HEK293 (cell line): ENCODE data around the gene BMF.

Source experiments
- CTCF ChIA-PET: fragments of 350-600 bp; formaldehyde crosslinking; extraction: SDS; loops from one replicate; lab custom pipeline; 2021; ENCODE audit warnings: antibody characterized with exemption; lab: Yijun Ruan, JAX
- POLR2A ChIA-PET: fragments of 300-600 bp; formaldehyde crosslinking; extraction: SDS; loops from one replicate; lab custom pipeline; 2020; ENCODE audit warnings: antibody characterized with exemption, inconsistent platforms; lab: Yijun Ruan, JAX
- H3K27ac ChIP-seq: fragments of 200-500 bp; sonication (Bioruptor generic); 2 replicates; pipeline ENCODE4 v1.5.1; 2014; ENCODE audit warnings: low read depth, low read length, control low read depth, inconsistent platforms; ENCODE audit errors: extremely low read depth
- H3K36me3 ChIP-seq, 2 experiments: fragments of 200-500 bp in 1 of 2; sonication (Bioruptor generic) in 1 of 2; 1 replicate in 1 of 2; 2 replicates in 1 of 2; pipeline ENCODE4 v1.5.1; 2014 to 2017; ENCODE audit warnings: inconsistent platforms in 2 of 2, low read length in 2 of 2; ENCODE audit not compliant: control insufficient read depth in 2 of 2, insufficient read depth in 1 of 2
- H3K4me1 ChIP-seq: fragments of 200-500 bp; sonication (Bioruptor generic); 2 replicates; pipeline ENCODE4 v1.5.1; 2014; ENCODE audit warnings: mild to moderate bottlenecking, low read length, inconsistent platforms; ENCODE audit not compliant: control insufficient read depth, insufficient read depth
- H3K4me3 ChIP-seq: 2 replicates; pipeline ENCODE4 v1.5.1; 2011; ENCODE audit warnings: low read depth, mild to moderate bottlenecking, control low read depth, low read length, moderate library complexity
- H3K9me3 ChIP-seq: fragments of 200-500 bp; sonication (Bioruptor generic); 2 replicates; pipeline ENCODE4 v1.5.1; 2014; ENCODE audit warnings: low read depth, low read length, inconsistent platforms; ENCODE audit not compliant: control insufficient read depth, insufficient read depth
- GFI1B ChIP-seq: fragments of 450-650 bp; formaldehyde crosslinking; IDR thresholded peaks from 2 replicates; pipeline ENCODE4 v1.5.1; 2016; ENCODE audit warnings: missing biosample characterization, missing genetic modification characterization
- IKZF3 ChIP-seq: fragments of 450-650 bp; IDR thresholded peaks from 2 replicates; pipeline ENCODE4 v1.5.0; 2018; ENCODE audit warnings: missing biosample characterization, mild to moderate bottlenecking, missing genetic modification characterization, moderate library complexity
- KLF17 ChIP-seq: fragments of 450-650 bp; formaldehyde crosslinking; IDR thresholded peaks from 2 replicates; pipeline ENCODE4 v1.5.1; 2016; ENCODE audit warnings: missing biosample characterization, missing genetic modification characterization
- SP3 ChIP-seq: fragments of 450-650 bp; formaldehyde crosslinking; IDR thresholded peaks from 2 replicates; pipeline ENCODE4 v1.5.1; 2016; ENCODE audit warnings: missing biosample characterization, missing genetic modification characterization
- ZBTB44 ChIP-seq: fragments of 450-650 bp; IDR thresholded peaks from 2 replicates; pipeline ENCODE4 v1.5.1; 2018; ENCODE audit warnings: missing biosample characterization, mild to moderate bottlenecking, missing genetic modification characterization
- ZBTB48 ChIP-seq: fragments of 450-650 bp; formaldehyde crosslinking; IDR thresholded peaks from 2 replicates; pipeline ENCODE4 v1.5.1; 2016; ENCODE audit warnings: missing biosample characterization, missing genetic modification characterization
- ZBTB6 ChIP-seq: fragments of 450-650 bp; formaldehyde crosslinking; IDR thresholded peaks from 2 replicates; pipeline ENCODE4 v1.5.1; 2017; ENCODE audit warnings: missing biosample characterization, missing genetic modification characterization
- ZFHX2 ChIP-seq: fragments of 450-650 bp; formaldehyde crosslinking; conservative IDR thresholded peaks from 2 replicates; pipeline ENCODE4 v1.5.1; 2016; ENCODE audit warnings: missing biosample characterization, missing genetic modification characterization
- ZFP69B ChIP-seq: fragments of 450-650 bp; formaldehyde crosslinking; IDR thresholded peaks from 2 replicates; pipeline ENCODE4 v1.5.1; 2016; ENCODE audit warnings: missing biosample characterization, missing genetic modification characterization
- ZIC2 ChIP-seq: fragments of 450-650 bp; formaldehyde crosslinking; IDR thresholded peaks from 2 replicates; pipeline ENCODE4 v1.5.1; 2016; ENCODE audit warnings: missing biosample characterization, missing genetic modification characterization
- ZNF10 ChIP-seq: fragments of 450-650 bp; formaldehyde crosslinking; IDR thresholded peaks from 2 replicates; pipeline ENCODE4 v1.5.1; 2017; ENCODE audit warnings: missing biosample characterization, missing genetic modification characterization
- ZNF112 ChIP-seq: fragments of 450-650 bp; formaldehyde crosslinking; IDR thresholded peaks from 2 replicates; pipeline ENCODE4 v1.5.0; 2017; ENCODE audit warnings: missing biosample characterization, missing genetic modification characterization
- ZNF148 ChIP-seq: fragments of 450-650 bp; formaldehyde crosslinking; IDR thresholded peaks from 2 replicates; pipeline ENCODE4 v1.5.0; 2017; ENCODE audit warnings: missing biosample characterization, missing genetic modification characterization, borderline replicate concordance
- ZNF391 ChIP-seq: fragments of 450-650 bp; formaldehyde crosslinking; IDR thresholded peaks from 2 replicates; pipeline ENCODE4 v1.5.1; 2016; ENCODE audit warnings: low read depth, missing biosample characterization, missing genetic modification characterization, borderline replicate concordance
- ZNF423 ChIP-seq: fragments of 450-650 bp; formaldehyde crosslinking; IDR thresholded peaks from 2 replicates; pipeline ENCODE4 v1.5.1; 2016; ENCODE audit warnings: missing biosample characterization, missing genetic modification characterization
- ZNF548 ChIP-seq: fragments of 450-650 bp; formaldehyde crosslinking; IDR thresholded peaks from 2 replicates; pipeline ENCODE4 v1.5.1; 2016; ENCODE audit warnings: missing biosample characterization, missing genetic modification characterization
- ZNF664 ChIP-seq: fragments of 450-650 bp; formaldehyde crosslinking; IDR thresholded peaks from 2 replicates; pipeline ENCODE4 v1.5.1; 2016; ENCODE audit warnings: missing biosample characterization, missing genetic modification characterization
- ZNF768 ChIP-seq: fragments of 450-650 bp; formaldehyde crosslinking; IDR thresholded peaks from 2 replicates; pipeline ENCODE4 v1.5.1; 2018; ENCODE audit warnings: missing biosample characterization, mild to moderate bottlenecking, missing genetic modification characterization
- ZSCAN16 ChIP-seq: fragments of 450-650 bp; formaldehyde crosslinking; IDR thresholded peaks from 2 replicates; pipeline ENCODE4 v1.5.1; 2016; ENCODE audit warnings: missing biosample characterization, missing genetic modification characterization
- ZSCAN4 ChIP-seq: fragments of 450-650 bp; formaldehyde crosslinking; IDR thresholded peaks from 2 replicates; pipeline ENCODE4 v1.5.1; 2017; ENCODE audit warnings: missing biosample characterization, missing genetic modification characterization
- ZXDB ChIP-seq: fragments of 450-650 bp; formaldehyde crosslinking; IDR thresholded peaks from 2 replicates; pipeline ENCODE4 v1.5.1; 2016; ENCODE audit warnings: missing biosample characterization, missing genetic modification characterization

BMF gene

GRCh38 chr15:40097968-40098476 lies 10.7 kb downstream of the BMF start (continued):
- no peak for TF ChIP-seq ZNF148 (tag by site-specific recombination)
- TF ChIP-seq, all 188 proteins: peak for 6

GRCh38 chr15:40097096-40097967 lies 11.3 kb downstream of the BMF start:
- H3K27ac ChIP-seq = peak overlapping the region; percentile 98
- TF ChIP-seq ZNF112 (tag by site-specific recombination) (no peak), ZSCAN4 (tag by site-specific recombination) (no peak), IKZF3 (0 out of 2 replicates have a peak, but pooled peaks have one; percentile 11), SP3 (tag by site-specific recombination) (no peak), ZBTB44 (tag by site-specific recombination) (no peak), ZFHX2 (tag by site-specific recombination) (no peak), ZFP69B (tag by site-specific recombination) (no peak), ZBTB6 (tag by site-specific recombination) (no peak), ZNF768 (tag by site-specific recombination) (no peak), ZBTB48 (no peak), ZXDB (tag by site-specific recombination) (no peak), ZNF391 (no peak), ZNF548 (tag by site-specific recombination) (no peak), ZNF10 (tag by site-specific recombination) (no peak), ZNF664 (tag by site-specific recombination) (no peak), ZNF423 (tag by site-specific recombination) (no peak), GFI1B (tag by site-specific recombination) (no peak), ZSCAN16 (tag by site-specific recombination) (peak; percentile 61; the same call in 1 of the 2 replicates), ZIC2 (tag by site-specific recombination) (peak; percentile 65), KLF17 (tag by site-specific recombination) (no peak)
- TF ChIP-seq, all 188 proteins: peak for 3
- Histone ChIP-seq H3K4me3 (no peak overlapping the region), H3K4me1 (peaks cover 66% of the 10 kb centered on the region), H3K36me3 (peaks cover 0 to 11% of the 10 kb centered on the region in 2 experiments; a peak in 1 of 3 replicates), H3K9me3 (no peaks in the 10 kb centered on the region)
- ChIA-PET CTCF (interaction anchor here (0.6 to 8.2 kb wide), 8 partner anchors 7 to 314 kb away, joined by 3 to 44 read pairs (median 5); partner anchors contain the start of gene BMF), POLR2A (interaction anchor here (1.2 to 4.6 kb wide), 7 partner anchors 7 to 51 kb away, joined by 4 to 30 read pairs (median 10); partner anchors contain the start of gene BMF)
